Measurements from ENCODE around the gene DLL4. TPM values are rescaled to one million over a fixed set of nuclear protein-coding genes. Genes with fewer than 3 reads are reported as not detected.
A peak's percentile ranks its signal among the peaks of the same experiment; 100 is the strongest.

DLL4 gene
- total RNA-seq, 4 donors from 2014 or later = 4.0 to 8.3 (median 5.1) TPM

DNA sequence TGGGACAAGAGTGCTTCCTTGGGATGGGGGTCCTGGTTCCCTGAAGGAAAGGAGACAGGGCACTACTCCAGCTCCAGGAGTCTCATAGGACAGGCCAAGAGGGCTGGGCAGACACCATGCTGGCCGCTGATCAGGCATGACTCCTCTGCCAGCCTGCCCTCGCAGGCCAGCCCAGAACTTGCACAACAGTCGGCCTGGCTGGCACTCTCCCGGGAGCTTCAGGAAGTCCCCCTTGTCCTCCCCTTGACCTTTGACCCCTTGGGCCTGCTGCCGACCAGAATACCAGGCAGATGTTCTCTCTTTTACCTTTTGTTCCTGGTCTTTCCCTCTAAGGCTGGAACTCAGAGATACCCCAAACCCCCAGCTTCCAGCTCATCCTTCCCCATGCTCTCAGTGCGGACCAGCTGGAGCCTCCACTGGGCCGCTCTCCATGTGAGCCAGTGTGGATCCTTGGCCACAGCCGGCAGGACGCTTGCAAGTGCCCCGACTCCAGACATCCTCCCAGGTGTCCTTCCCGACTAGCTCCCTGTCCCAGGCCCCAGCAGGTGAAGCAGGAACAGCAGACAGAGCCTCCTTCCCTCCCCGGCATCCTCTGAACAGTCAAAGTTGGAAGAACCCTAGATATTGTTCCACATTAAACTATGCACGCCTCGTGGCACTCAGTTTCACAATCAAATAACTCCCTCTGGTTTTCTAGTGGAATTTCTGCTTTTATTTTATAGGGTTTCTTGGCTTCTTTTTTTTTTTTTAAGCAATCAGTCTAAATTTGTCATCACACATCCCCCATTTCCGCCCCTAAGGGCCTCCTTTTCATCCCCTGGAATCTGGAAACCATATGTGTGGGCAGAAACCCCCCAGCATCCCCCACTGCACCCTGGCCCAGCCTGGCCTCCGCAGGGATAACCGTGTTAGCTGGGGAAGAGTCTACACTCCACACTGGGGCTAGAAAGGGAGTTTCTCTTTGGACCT, 19.2 kb upstream of the DLL4 start:
- no peak overlapping the region for H3K4me3 ChIP-seq (ENCODE audit: low read depth, poor library complexity, severe bottlenecking)
- WGBS, 2 donors = 60 to 65% methylated on average over 17 of the region's 17 CpGs
- peak in 1 of 2 donors; percentile 84 for DNase-seq (ENCODE audit: low spot score in 2 of 2)
- intact Hi-C loops (cut with DNase I; ENCODE audit: low total_unique reads) = loop anchor here (5.0 to 10.0 kb wide), 2 partner anchors 112 to 275 kb away; no protein-coding TSS in a partner anchor
- no peak for TF ChIP-seq CTCF (IDR thresholded peaks at IDR 0.05)
- no peak for TF ChIP-seq POLR2A (IDR thresholded peaks at IDR 0.05)

DNA sequence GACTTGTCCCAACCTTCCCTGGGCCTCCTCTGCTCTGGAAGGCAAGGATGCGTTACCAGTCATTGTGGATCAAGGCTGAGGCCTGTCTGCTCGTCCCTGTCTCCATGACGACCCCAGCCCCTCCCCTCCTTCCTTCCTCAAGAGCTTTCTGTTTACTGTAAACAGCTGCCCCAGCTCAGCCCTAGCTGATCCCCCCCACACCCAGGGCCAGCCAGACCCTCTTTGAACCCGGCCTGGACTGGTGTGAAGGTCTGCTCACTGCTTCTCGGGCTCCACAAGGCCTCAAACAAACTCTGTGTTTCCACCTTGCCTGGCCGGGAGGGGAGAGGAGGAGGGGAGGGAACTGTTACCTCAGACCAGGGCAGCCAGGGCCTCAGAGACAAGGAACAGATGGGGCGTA, 18.0 kb upstream of the DLL4 start:
- no peak for DNase-seq (ENCODE audit: low spot score in 2 of 2)
- intact Hi-C loops (cut with DNase I; ENCODE audit: low total_unique reads) = no loop called here
- 66 to 76% methylated on average over 7 of the region's 7 CpGs for WGBS, 2 donors
- H3K4me3 ChIP-seq (ENCODE audit: low read depth, poor library complexity, severe bottlenecking) = no peak overlapping the region
- no peak for TF ChIP-seq CTCF (IDR thresholded peaks at IDR 0.05)
- TF ChIP-seq POLR2A (IDR thresholded peaks at IDR 0.05) = no peak

GRCh38 chr15:40911693-40912092, 17.4 kb upstream of the DLL4 start:
- no peak for DNase-seq (ENCODE audit: low spot score in 2 of 2)
- 90 to 94% methylated on average over 2 of the region's 2 CpGs for whole genome bisulfite sequencing, 2 donors
- H3K4me3 ChIP-seq (ENCODE audit: low read depth, poor library complexity, severe bottlenecking) = no peak overlapping the region
- intact Hi-C loops (cut with DNase I; ENCODE audit: low total_unique reads) = no loop called here
- no peak for TF ChIP-seq POLR2A (IDR thresholded peaks at IDR 0.05)
- no peak for TF ChIP-seq CTCF (IDR thresholded peaks at IDR 0.05)

GRCh38 chr15:40912478-40912877, 16.7 kb upstream of the DLL4 start:
- intact Hi-C loops (cut with DNase I; ENCODE audit: low total_unique reads) = no loop called here
- WGBS, 2 donors = 74 to 79% methylated on average over 6 of the region's 6 CpGs
- no peak for TF ChIP-seq CTCF (IDR thresholded peaks at IDR 0.05)
- no peak for TF ChIP-seq POLR2A (IDR thresholded peaks at IDR 0.05)
- DNase-seq (ENCODE audit: low spot score in 2 of 2) = no peak
- no peak overlapping the region for H3K4me3 ChIP-seq (ENCODE audit: low read depth, poor library complexity, severe bottlenecking)

DNA sequence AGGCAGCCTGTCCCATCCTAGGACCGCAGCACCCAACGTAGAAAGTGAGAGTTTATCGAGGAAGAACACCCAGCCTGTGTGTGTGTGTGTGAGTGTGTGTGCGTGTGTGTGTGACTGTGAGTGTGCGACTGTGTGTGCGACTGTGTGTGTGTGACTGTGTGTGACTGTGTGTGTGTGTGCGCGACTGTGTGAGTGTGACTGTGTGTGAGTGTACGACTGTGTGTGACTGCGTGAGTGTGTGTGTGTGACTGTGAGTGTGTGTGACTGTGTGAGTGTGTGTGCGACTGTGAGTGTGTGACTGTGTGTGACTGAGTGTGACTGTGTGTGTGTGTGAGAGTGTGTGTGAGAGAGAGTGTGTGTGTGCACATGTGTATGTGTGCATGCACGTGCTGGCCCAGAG, 15.1 kb upstream of the DLL4 start:
- TF ChIP-seq POLR2A (IDR thresholded peaks at IDR 0.05) (no peak), CTCF (IDR thresholded peaks at IDR 0.05) (no peak)
- no peak overlapping the region for H3K4me3 ChIP-seq (ENCODE audit: low read depth, poor library complexity, severe bottlenecking)
- intact Hi-C loops (cut with DNase I; ENCODE audit: low total_unique reads) = no loop called here
- 94 to 97% methylated on average over 12 of the region's 12 CpGs for WGBS, 2 donors
- no peak for DNase-seq (ENCODE audit: low spot score in 2 of 2)

Measured in lower leg skin (tissue), 4 donors.